Heart left ventricle (tissue), 16 donors: ENCODE results near the gene SPATA31D3. TPM values are rescaled to one million over a fixed set of nuclear protein-coding genes. Genes with fewer than 3 reads are reported as not detected.
"Not testable (repeated sequence)": the region's sequence is repeated elsewhere in the genome, so short reads cannot be mapped to it uniquely, and the experiment has no call there.

Source experiments
- ATAC-seq, 4 donors: fragments of 200-7000 bp; cut with Tn5 transposase; one replicate each; pipeline ENCODE4 v1.9.1; 2020 to 2022; ENCODE audit warnings: moderate library complexity in 4 of 4, mild to moderate bottlenecking in 3 of 4, moderate number of reproducible peaks in 1 of 4
- DNase-seq, 5 donors: peaks; one replicate each; pipeline ENCODE4 v3.0.0-alpha.2; 2020
- H3K27ac ChIP-seq, 12 donors: fragments of 200-600 bp; sonication (generic) in 4 of 12; one replicate each; pipeline versions ENCODE4 v1.5.0 to v1.8.0; 2016 to 2022; ENCODE audit warnings: mild to moderate bottlenecking in 2 of 12
- H3K27me3 ChIP-seq, 9 donors: fragments of 200-600 bp; sonication (generic) in 2 of 9; one replicate each; pipeline versions ENCODE4 v1.5.1 to v1.8.0; 2016 to 2022; ENCODE audit warnings: mild to moderate bottlenecking in 3 of 9
- H3K36me3 ChIP-seq, 9 donors: fragments of 200-600 bp; sonication (generic) in 2 of 9; one replicate each; pipeline versions ENCODE4 v1.5.0 to v1.8.0; 2018 to 2022; ENCODE audit warnings: mild to moderate bottlenecking in 2 of 9
- H3K4me1 ChIP-seq, 12 donors: fragments of 200-600 bp; sonication (generic) in 4 of 12; one replicate each; pipeline versions ENCODE4 v1.5.0 to v1.8.0; 2016 to 2022; ENCODE audit warnings: mild to moderate bottlenecking in 3 of 12
- H3K4me3 ChIP-seq, 12 donors: fragments of 200-600 bp; sonication (generic) in 4 of 12; one replicate each; pipeline versions ENCODE4 v1.5.0 to v1.8.0; 2017 to 2022; ENCODE audit warnings: mild to moderate bottlenecking in 9 of 12, moderate library complexity in 4 of 12
- H3K9me3 ChIP-seq, 12 donors: fragments of 200-600 bp; sonication (generic) in 4 of 12; one replicate each; pipeline versions ENCODE4 v1.5.0 to v1.8.0; 2016 to 2022; ENCODE audit warnings: mild to moderate bottlenecking in 1 of 12
- POLR2A ChIP-seq, 2 donors: fragments of 450-650 bp; IDR thresholded peaks; one replicate each; pipeline ENCODE4 v1.6.1; 2017; ENCODE audit warnings: antibody characterized with exemption in 2 of 2, mild to moderate bottlenecking in 2 of 2, moderate library complexity in 2 of 2
- WGBS, 4 donors: extraction: QIAGEN DNeasy Blood & Tissue Kit in 2 of 4; methylation state at CpG; one replicate each; pipeline versions ENCODE4 v1.1.5 to v1.1.7; 2013 to 2018; 5-methylcytosine and 5-hydroxymethylcytosine counted together
- intact Hi-C, 10 donors: fragments of 100-400 bp; cut with DNase I; formaldehyde crosslinking; loops; one replicate each; pipeline versions ENCODE4 v1.11.1 to v1.14.2; 2022
- polyA plus RNA-seq, 2 donors: library from polyadenylated mRNA; stranded (reverse); fragments of 200-250 nt; gene quantifications; one replicate each; pipeline ENCODE4 v1.2.3, GENCODE V29; 2013
- total RNA-seq, 9 donors: library from RNA; depleted of rRNA in 2 of 9; stranded (reverse); fragments of >200 nt in 2 of 9; fragmentation: NEBNext Ultra II Directional in 3 of 9; extraction: Animal tissue kit (Norgen Biotek cat#: 25700) in 3 of 9; gene quantifications; one replicate each; pipeline versions ENCODE4 v1.1.0 to v1.2.4, GENCODE V29; 2016 to 2023
- TF ChIP-seq, protein P1 (sequence below), 12 donors: fragments of 200-600 bp; sonication (generic) in 4 of 12; IDR thresholded peaks; one replicate each; pipeline versions ENCODE4 v1.5.0 to v1.8.0; 2018 to 2022; ENCODE audit warnings: antibody characterized with exemption in 12 of 12, mild to moderate bottlenecking in 5 of 12
- donor health status: ischemic (EF 13 %, LVEDD 7.1; RV severe dilation, severe dysfunction).
- donor health status: healthy with polysubstance abuse.
- donor health status: DM: no; HTN: yes; CAD: no.
- donor health status: DM: no; HTN: no; CAD: no.
- donor health status: ischemic (EF 25% LVEDD 6.9; RV normal size, moderate dysfunction).
- donor health status: ischemic (EF 25% LVEDD 5.7; RV mildly dilated, moderate dysfunction).
- donor health status: healthy.
- donor health status: DM: yes; HTN: yes; CAD: no.
- donor health status: ischemic (EF 35%, LVEDD 5.7; RV mildly dilated, moderate dysfunction).
- donor health status: nonischemic (EF 11% LVEDD 7.7; RV severe dilation, severe dysfunction).
- donor health status: DM: yes; HTN: yes; CAD: no.
- donor health status: PGD.
- donor health status: ischemic (EF 29% LVEDD 5.4; RV normal size, mild dysfunction).
- donor health status: nonischemic (EF 23%, LVEDD 6.1; RV moderate dilation, normal function).

Gene SPATA31D3
- total and polyA plus RNA-seq, 11 donors = not detected

DNA sequence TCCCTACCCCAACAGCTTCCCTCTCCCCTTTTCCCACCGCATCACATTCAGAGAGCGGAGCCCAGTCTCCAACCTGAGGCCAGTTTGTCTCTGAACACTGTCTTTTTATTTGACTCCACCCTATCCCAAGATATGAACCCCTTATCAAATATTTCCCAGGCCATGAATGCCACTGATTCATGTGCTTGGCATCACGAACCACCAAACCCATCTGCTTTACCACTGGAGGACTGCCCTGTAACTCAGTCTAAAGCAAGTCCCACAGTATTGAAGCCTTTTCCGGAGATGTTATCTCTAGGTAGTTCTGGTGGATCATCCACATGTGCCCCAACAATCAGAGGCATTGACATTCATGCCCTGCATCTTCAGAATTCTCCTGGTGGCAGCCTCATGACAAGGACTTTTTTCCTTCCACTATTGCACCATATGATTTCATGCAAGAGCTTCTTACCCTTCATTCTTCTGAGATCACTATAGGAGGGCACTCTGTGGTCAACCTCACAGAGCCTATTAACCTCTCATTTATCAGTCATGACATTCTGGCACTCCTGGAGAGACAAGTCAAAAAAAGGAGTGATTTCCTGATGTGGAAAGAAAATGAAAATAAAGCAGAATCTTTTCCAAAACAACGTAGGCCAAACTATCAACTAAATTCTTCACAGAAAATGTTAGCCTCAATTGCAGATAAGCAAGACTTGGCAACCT is 27.3 kb upstream of the SPATA31D3 start:
- no peak for ATAC-seq
- no peak overlapping the region for H3K4me3 ChIP-seq
- H3K4me1 ChIP-seq = no peaks in the 10 kb centered on the region
- no peak overlapping the region for H3K27ac ChIP-seq
- no peak for DNase-seq
- no peaks in the 10 kb centered on the region for H3K36me3 ChIP-seq
- H3K9me3 ChIP-seq = no peaks in the 10 kb centered on the region
- H3K27me3 ChIP-seq = no peaks in the 10 kb centered on the region
- TF ChIP-seq POLR2A (IDR thresholded peaks at IDR 0.05) = no peak
- TF ChIP-seq, protein P1, sequence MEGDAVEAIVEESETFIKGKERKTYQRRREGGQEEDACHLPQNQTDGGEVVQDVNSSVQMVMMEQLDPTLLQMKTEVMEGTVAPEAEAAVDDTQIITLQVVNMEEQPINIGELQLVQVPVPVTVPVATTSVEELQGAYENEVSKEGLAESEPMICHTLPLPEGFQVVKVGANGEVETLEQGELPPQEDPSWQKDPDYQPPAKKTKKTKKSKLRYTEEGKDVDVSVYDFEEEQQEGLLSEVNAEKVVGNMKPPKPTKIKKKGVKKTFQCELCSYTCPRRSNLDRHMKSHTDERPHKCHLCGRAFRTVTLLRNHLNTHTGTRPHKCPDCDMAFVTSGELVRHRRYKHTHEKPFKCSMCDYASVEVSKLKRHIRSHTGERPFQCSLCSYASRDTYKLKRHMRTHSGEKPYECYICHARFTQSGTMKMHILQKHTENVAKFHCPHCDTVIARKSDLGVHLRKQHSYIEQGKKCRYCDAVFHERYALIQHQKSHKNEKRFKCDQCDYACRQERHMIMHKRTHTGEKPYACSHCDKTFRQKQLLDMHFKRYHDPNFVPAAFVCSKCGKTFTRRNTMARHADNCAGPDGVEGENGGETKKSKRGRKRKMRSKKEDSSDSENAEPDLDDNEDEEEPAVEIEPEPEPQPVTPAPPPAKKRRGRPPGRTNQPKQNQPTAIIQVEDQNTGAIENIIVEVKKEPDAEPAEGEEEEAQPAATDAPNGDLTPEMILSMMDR (IDR thresholded peaks at IDR 0.05) = no peak
- WGBS, 4 donors = 83 to 90% (median 87%) methylated on average over 5 of the region's 5 CpGs
- intact Hi-C loops = no loop called here

DNA sequence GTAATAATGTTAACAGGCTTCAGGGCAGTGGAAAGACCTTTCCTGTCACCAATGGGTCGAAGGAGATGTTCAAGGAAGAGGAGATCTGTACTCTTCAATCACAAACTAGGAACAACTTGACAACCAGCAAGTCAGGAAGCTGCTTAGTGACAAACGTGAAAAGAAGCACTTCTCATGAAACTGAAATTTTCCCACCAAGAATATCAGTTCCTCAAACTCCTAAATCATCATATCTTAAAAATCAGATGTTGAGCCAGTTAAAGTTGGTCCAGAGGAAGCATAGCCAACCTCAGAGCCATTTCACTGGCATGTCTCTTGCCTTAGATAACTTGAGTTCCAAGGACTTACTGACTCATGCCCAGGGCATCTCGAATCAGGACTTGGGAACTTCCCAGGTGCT is 24.8 kb upstream of the SPATA31D3 start:
- H3K27me3 ChIP-seq, H3K27ac ChIP-seq, ATAC-seq, DNase-seq, intact Hi-C loops, H3K9me3 ChIP-seq, H3K4me1 ChIP-seq, H3K36me3 ChIP-seq, H3K4me3 ChIP-seq: not testable (repeated sequence)
- 22 to 67% (median 51%) methylated on average over 1 to 2 of the region's 3 CpGs for WGBS, 4 donors

DNA sequence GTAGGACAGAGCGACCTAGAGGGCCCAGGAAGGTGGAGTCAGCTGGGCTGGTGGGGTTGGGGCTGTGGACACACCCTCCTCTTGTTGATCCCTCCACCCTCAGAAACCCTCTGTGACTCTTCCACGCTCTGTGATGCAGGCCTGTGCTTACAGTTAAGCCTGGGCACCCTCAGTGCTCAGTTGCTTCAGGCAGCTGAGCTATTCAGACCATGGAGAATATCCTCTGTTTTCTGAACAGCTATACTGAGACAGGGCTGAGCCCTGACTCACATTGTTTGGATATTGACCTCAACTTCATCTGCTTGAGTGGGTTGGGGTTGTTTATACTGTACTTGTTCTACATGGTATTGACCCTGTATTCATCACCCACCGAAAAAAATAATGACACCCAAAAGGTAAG is 15.0 kb upstream of the SPATA31D3 start, which contains the start of gene SPATA31D4:
TSS of gene SPATA31D4 (plus strand) at position 124 of the 400 bp plus-strand sequence. CDS start at position 210, 86 bp downstream.
- whole genome bisulfite sequencing, 4 donors = no CpG with 5 or more reads among the region's 3 CpGs
- ATAC-seq, intact Hi-C loops: not testable (repeated sequence)

DNA sequence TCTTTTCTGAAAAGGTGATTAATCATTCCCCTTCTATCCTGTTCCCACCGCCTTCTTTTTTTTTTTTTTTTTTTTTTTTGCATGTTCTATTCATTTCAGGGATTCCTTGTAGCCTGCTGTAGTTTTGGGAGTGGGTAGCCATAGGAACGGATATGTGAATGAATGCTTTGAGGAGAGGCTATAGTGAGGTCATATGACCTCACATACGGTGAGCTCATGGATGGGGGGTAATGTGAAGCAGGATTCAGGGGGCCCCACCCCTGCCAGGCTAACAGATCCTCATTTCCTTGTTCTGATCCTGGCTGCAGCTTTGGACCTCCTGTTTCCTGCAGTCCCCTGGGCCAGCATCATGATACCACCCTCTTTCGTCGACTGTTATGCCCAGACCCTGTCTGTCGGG is 13.2 kb upstream of the SPATA31D3 start:
- ATAC-seq, H3K36me3 ChIP-seq, H3K27ac ChIP-seq, DNase-seq, H3K27me3 ChIP-seq, H3K9me3 ChIP-seq, H3K4me3 ChIP-seq, intact Hi-C loops, H3K4me1 ChIP-seq: not testable (repeated sequence)
- WGBS, 4 donors = no CpG with 5 or more reads among the region's 6 CpGs

More for the DNA sequence above, 15.0 kb upstream of the SPATA31D3 start, which contains the start of gene SPATA31D4:
- H3K4me1 ChIP-seq, DNase-seq, H3K9me3 ChIP-seq, H3K27ac ChIP-seq, H3K27me3 ChIP-seq, H3K4me3 ChIP-seq, H3K36me3 ChIP-seq: not testable (repeated sequence)

DNA sequence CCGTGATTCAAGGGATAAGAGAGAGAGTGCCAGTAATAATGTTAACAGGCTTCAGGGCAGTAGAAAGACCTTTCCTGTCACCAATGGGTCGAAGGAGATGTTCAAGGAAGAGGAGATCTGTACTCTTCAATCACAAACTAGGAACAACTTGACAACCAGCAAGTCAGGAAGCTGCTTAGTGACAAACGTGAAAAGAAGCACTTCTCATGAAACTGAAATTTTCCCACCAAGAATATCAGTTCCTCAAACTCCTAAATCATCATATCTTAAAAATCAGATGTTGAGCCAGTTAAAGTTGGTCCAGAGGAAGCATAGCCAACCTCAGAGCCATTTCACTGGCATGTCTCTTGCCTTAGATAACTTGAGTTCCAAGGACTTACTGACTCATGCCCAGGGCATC is 9.8 kb upstream of the SPATA31D3 start:
- H3K36me3 ChIP-seq, H3K27me3 ChIP-seq, H3K27ac ChIP-seq, H3K4me3 ChIP-seq, intact Hi-C loops, H3K4me1 ChIP-seq, ATAC-seq, H3K9me3 ChIP-seq, DNase-seq: not testable (repeated sequence)
- no CpG with 5 or more reads among the region's 3 CpGs for WGBS, 4 donors

DNA sequence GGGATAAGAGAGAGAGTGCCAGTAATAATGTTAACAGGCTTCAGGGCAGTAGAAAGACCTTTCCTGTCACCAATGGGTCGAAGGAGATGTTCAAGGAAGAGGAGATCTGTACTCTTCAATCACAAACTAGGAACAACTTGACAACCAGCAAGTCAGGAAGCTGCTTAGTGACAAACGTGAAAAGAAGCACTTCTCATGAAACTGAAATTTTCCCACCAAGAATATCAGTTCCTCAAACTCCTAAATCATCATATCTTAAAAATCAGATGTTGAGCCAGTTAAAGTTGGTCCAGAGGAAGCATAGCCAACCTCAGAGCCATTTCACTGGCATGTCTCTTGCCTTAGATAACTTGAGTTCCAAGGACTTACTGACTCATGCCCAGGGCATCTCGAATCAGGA is 5.3 kb downstream of the SPATA31D3 start:
- H3K27ac ChIP-seq, ATAC-seq, H3K9me3 ChIP-seq, H3K36me3 ChIP-seq, intact Hi-C loops, DNase-seq, H3K27me3 ChIP-seq, H3K4me3 ChIP-seq, H3K4me1 ChIP-seq: not testable (repeated sequence)
- 50 to 83% methylated on average over 1 of the region's 3 CpGs; no CpG with 5 or more reads in 2 of the 4 donors for WGBS, 4 donors

DNA sequence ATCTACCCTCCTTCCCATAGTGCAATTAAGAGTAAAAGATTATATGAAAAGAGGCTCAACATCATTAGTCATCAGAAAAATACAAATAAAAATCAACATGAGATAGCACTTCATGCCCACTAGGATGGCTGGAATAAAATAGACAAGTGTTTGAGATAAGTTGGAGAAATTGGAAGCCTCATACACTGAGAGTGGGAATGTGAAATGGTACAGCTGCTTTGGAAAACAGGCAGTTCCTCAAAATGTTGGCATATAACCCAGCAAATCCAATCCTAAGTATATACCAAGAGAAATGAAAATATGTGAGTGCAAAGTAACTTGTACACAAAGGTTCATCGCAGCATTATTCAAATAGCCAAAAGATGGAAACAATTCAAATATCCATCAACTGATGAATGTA is 9.8 kb downstream of the SPATA31D3 start:
- H3K9me3 ChIP-seq = peaks cover 0 to 29% (median 11%) of the 10 kb centered on the region in 12 donors
- TF ChIP-seq, protein P1 (IDR thresholded peaks at IDR 0.05) = no peak
- no peak for TF ChIP-seq POLR2A (IDR thresholded peaks at IDR 0.05)
- H3K4me1 ChIP-seq = no peaks in the 10 kb centered on the region
- 95 to 100% (median 98%) methylated on average over 1 of the region's 1 CpG for WGBS, 4 donors
- no peak overlapping the region for H3K4me3 ChIP-seq
- H3K27me3 ChIP-seq = no peaks in the 10 kb centered on the region
- no peak for DNase-seq
- intact Hi-C loops = no loop called here
- ATAC-seq = no peak
- no peaks in the 10 kb centered on the region for H3K36me3 ChIP-seq
- H3K27ac ChIP-seq = no peak overlapping the region
